Heart left ventricle (tissue), 16 donors: Measurements from ENCODE around the gene SLC25A6. TPM values are rescaled to one million over a fixed set of nuclear protein-coding genes. Genes with fewer than 3 reads are reported as not detected.

ENCODE experiments used
- ATAC-seq, 4 donors: fragments of 200-7000 bp; cut with Tn5 transposase; one replicate each; pipeline ENCODE4 v1.9.1; 2020 to 2022; ENCODE audit warnings: moderate library complexity in 4 of 4, mild to moderate bottlenecking in 3 of 4, moderate number of reproducible peaks in 1 of 4
- DNase-seq, 5 donors: peaks; one replicate each; pipeline ENCODE4 v3.0.0-alpha.2; 2020
- H3K27ac ChIP-seq, 12 donors: fragments of 200-600 bp; sonication (generic) in 4 of 12; one replicate each; pipeline versions ENCODE4 v1.5.0 to v1.8.0; 2016 to 2022; ENCODE audit warnings: mild to moderate bottlenecking in 2 of 12
- H3K27me3 ChIP-seq, 9 donors: fragments of 200-600 bp; sonication (generic) in 2 of 9; one replicate each; pipeline versions ENCODE4 v1.5.1 to v1.8.0; 2016 to 2022; ENCODE audit warnings: mild to moderate bottlenecking in 3 of 9
- H3K36me3 ChIP-seq, 9 donors: fragments of 200-600 bp; sonication (generic) in 2 of 9; one replicate each; pipeline versions ENCODE4 v1.5.0 to v1.8.0; 2018 to 2022; ENCODE audit warnings: mild to moderate bottlenecking in 2 of 9
- H3K4me1 ChIP-seq, 12 donors: fragments of 200-600 bp; sonication (generic) in 4 of 12; one replicate each; pipeline versions ENCODE4 v1.5.0 to v1.8.0; 2016 to 2022; ENCODE audit warnings: mild to moderate bottlenecking in 3 of 12
- H3K4me3 ChIP-seq, 12 donors: fragments of 200-600 bp; sonication (generic) in 4 of 12; one replicate each; pipeline versions ENCODE4 v1.5.0 to v1.8.0; 2017 to 2022; ENCODE audit warnings: mild to moderate bottlenecking in 9 of 12, moderate library complexity in 4 of 12
- H3K9me3 ChIP-seq, 12 donors: fragments of 200-600 bp; sonication (generic) in 4 of 12; one replicate each; pipeline versions ENCODE4 v1.5.0 to v1.8.0; 2016 to 2022; ENCODE audit warnings: mild to moderate bottlenecking in 1 of 12
- CTCF ChIP-seq, 12 donors: fragments of 200-600 bp; sonication (generic) in 4 of 12; IDR thresholded peaks; one replicate each; pipeline versions ENCODE4 v1.5.0 to v1.8.0; 2018 to 2022; ENCODE audit warnings: antibody characterized with exemption in 12 of 12, mild to moderate bottlenecking in 5 of 12
- POLR2A ChIP-seq, 2 donors: fragments of 450-650 bp; IDR thresholded peaks; one replicate each; pipeline ENCODE4 v1.6.1; 2017; ENCODE audit warnings: antibody characterized with exemption in 2 of 2, mild to moderate bottlenecking in 2 of 2, moderate library complexity in 2 of 2
- WGBS, 4 donors: extraction: QIAGEN DNeasy Blood & Tissue Kit in 2 of 4; methylation state at CpG; one replicate each; pipeline versions ENCODE4 v1.1.5 to v1.1.7; 2013 to 2018; 5-methylcytosine and 5-hydroxymethylcytosine counted together
- intact Hi-C, 10 donors: fragments of 100-400 bp; cut with DNase I; formaldehyde crosslinking; loops; one replicate each; pipeline versions ENCODE4 v1.11.1 to v1.14.2; 2022
- polyA plus RNA-seq, 2 donors: library from polyadenylated mRNA; stranded (reverse); fragments of 200-250 nt; gene quantifications; one replicate each; pipeline ENCODE4 v1.2.3, GENCODE V29; 2013
- total RNA-seq, 9 donors: library from RNA; depleted of rRNA in 2 of 9; stranded (reverse); fragments of >200 nt in 2 of 9; fragmentation: NEBNext Ultra II Directional in 3 of 9; extraction: Animal tissue kit (Norgen Biotek cat#: 25700) in 3 of 9; gene quantifications; one replicate each; pipeline versions ENCODE4 v1.1.0 to v1.2.4, GENCODE V29; 2016 to 2023
- donor health status: ischemic (EF 13 %, LVEDD 7.1; RV severe dilation, severe dysfunction).
- donor health status: healthy with polysubstance abuse.
- donor health status: DM: no; HTN: yes; CAD: no.
- donor health status: DM: no; HTN: no; CAD: no.
- donor health status: ischemic (EF 25% LVEDD 6.9; RV normal size, moderate dysfunction).
- donor health status: ischemic (EF 25% LVEDD 5.7; RV mildly dilated, moderate dysfunction).
- donor health status: healthy.
- donor health status: DM: yes; HTN: yes; CAD: no.
- donor health status: ischemic (EF 35%, LVEDD 5.7; RV mildly dilated, moderate dysfunction).
- donor health status: nonischemic (EF 11% LVEDD 7.7; RV severe dilation, severe dysfunction).
- donor health status: DM: yes; HTN: yes; CAD: no.
- donor health status: PGD.
- donor health status: ischemic (EF 29% LVEDD 5.4; RV normal size, mild dysfunction).
- donor health status: nonischemic (EF 23%, LVEDD 6.1; RV moderate dilation, normal function).

SLC25A6 gene
- total and polyA plus RNA-seq, 11 donors, result 78.2 to 232 (median 129) TPM

GRCh38 chrX:1418901-1419544 lies 27.1 kb upstream of the SLC25A6 start:
- Histone ChIP-seq H3K36me3 (peaks cover 2 to 58% (median 38%) of the 10 kb centered on the region in 9 donors), H3K27me3 (no peaks in the 10 kb centered on the region), H3K9me3 (peaks cover 0 to 29% (median 17%) of the 10 kb centered on the region in 12 donors), H3K27ac (no peak overlapping the region), H3K4me1 (no peaks in the 10 kb centered on the region), H3K4me3 (no peak overlapping the region)
- WGBS, 4 donors, result 91 to 95% (median 94%) methylated on average over 24 to 29 of the region's 29 CpGs
- TF ChIP-seq CTCF (IDR thresholded peaks at IDR 0.05) (no peak), POLR2A (IDR thresholded peaks at IDR 0.05) (no peak)
- intact Hi-C loops, result no loop called here
- ATAC-seq, result peak in 2 of 4 donors; percentile 6 to 16
- DNase-seq, result peak in 1 of 5 donors; percentile 14

GRCh38 chrX:1417921-1418771 lies 26.2 kb upstream of the SLC25A6 start:
- H3K27me3 ChIP-seq, result no peaks in the 10 kb centered on the region
- peaks cover 2 to 64% (median 45%) of the 10 kb centered on the region in 9 donors for H3K36me3 ChIP-seq
- 92 to 97% (median 94%) methylated on average over 16 to 20 of the region's 20 CpGs for WGBS, 4 donors
- TF ChIP-seq POLR2A (IDR thresholded peaks at IDR 0.05) (no peak), CTCF (IDR thresholded peaks at IDR 0.05) (no peak)
- H3K4me1 ChIP-seq, result no peaks in the 10 kb centered on the region
- H3K27ac ChIP-seq, result no peak overlapping the region
- ATAC-seq, result no peak
- DNase-seq, result no peak
- intact Hi-C loops, result no loop called here
- H3K4me3 ChIP-seq, result no peak overlapping the region
- peaks cover 0 to 26% (median 17%) of the 10 kb centered on the region in 12 donors for H3K9me3 ChIP-seq

GRCh38 chrX:1416965-1417760 lies 25.2 kb upstream of the SLC25A6 start:
- H3K4me3 ChIP-seq, result no peak overlapping the region
- no peak for ATAC-seq
- no peaks in the 10 kb centered on the region for H3K4me1 ChIP-seq
- DNase-seq, result no peak
- peaks cover 2 to 63% (median 46%) of the 10 kb centered on the region in 9 donors for H3K36me3 ChIP-seq
- H3K27me3 ChIP-seq, result no peaks in the 10 kb centered on the region
- no peak overlapping the region for H3K27ac ChIP-seq
- TF ChIP-seq CTCF (IDR thresholded peaks at IDR 0.05) (no peak), POLR2A (IDR thresholded peaks at IDR 0.05) (no peak)
- peaks cover 0 to 16% (median 7%) of the 10 kb centered on the region in 12 donors for H3K9me3 ChIP-seq
- intact Hi-C loops, result no loop called here
- WGBS, 4 donors, result 69 to 89% (median 75%) methylated on average over 14 of the region's 14 CpGs
